ENCODE measurements around the gene GGT6. TPM values are rescaled to one million over a fixed set of nuclear protein-coding genes. Genes with fewer than 3 reads are reported as not detected.

The GGT6 gene
- polyA plus RNA-seq, 1 of the 3 experiments (the other 2 are of a cell fraction), result not detected

- no peaks in the 10 kb centered on the region for H3K9me3 ChIP-seq
- no peak overlapping the region for H3K4me2 ChIP-seq
- H4K20me1 ChIP-seq (ENCODE audit: insufficient read depth), result no peaks in the 10 kb centered on the region
- no peaks in the 10 kb centered on the region for H3K27me3 ChIP-seq (ENCODE audit: insufficient read depth)
- no peak overlapping the region for H3K4me3 ChIP-seq (ENCODE audit: low read depth in 2 of 2, low read length in 1 of 2)
- H2AFZ ChIP-seq (ENCODE audit: low read depth), result no peak overlapping the region
- WGBS (ENCODE audit: low lambda C conversion rate), result 85% methylated on average over 4 of the region's 7 CpGs
- no peaks in the 10 kb centered on the region for H3K9me2 ChIP-seq
- H3K79me2 ChIP-seq (ENCODE audit: insufficient read depth), result no peaks in the 10 kb centered on the region
- H3K9ac ChIP-seq, result no peak overlapping the region
- no peaks in the 10 kb centered on the region for H3F3A ChIP-seq (replicated peaks; ENCODE audit: insufficient read depth)
- H3K27ac ChIP-seq (ENCODE audit: low read depth in 2 of 2, low read length in 1 of 2), result no peak overlapping the region
- no peak for DNase-seq
- no peaks in the 10 kb centered on the region; a peak in 1 of 4 replicates for H3K4me1 ChIP-seq (ENCODE audit: control insufficient read depth in 1 of 2, insufficient read depth in 2 of 2, low read depth in 1 of 2, low read length in 1 of 2)
- CTCF ChIA-PET, result no interaction called here
- H3K36me3 ChIP-seq (replicated peaks in 1 of 2; ENCODE audit: control insufficient read depth in 1 of 2, insufficient read depth in 2 of 2, low read length in 1 of 2), result no peaks in the 10 kb centered on the region
- TF ChIP-seq MEF2A (IDR thresholded peaks at IDR 0.05; ENCODE audit: borderline replicate concordance, low read depth), result no peak
- TF ChIP-seq ZBTB33 (IDR thresholded peaks at IDR 0.05; ENCODE audit: borderline replicate concordance, low read depth), result no peak
- TF ChIP-seq GATA2 (CRISPR knock-in tag; IDR thresholded peaks at IDR 0.05), result no peak
- TF ChIP-seq CHD2 (IDR thresholded peaks at IDR 0.05; ENCODE audit: low read length, partially characterized antibody), result no peak
- TF ChIP-seq USF2 (IDR thresholded peaks at IDR 0.05; ENCODE audit: borderline replicate concordance, low read depth, low read length), result no peak
- no peak for TF ChIP-seq NRF1 (IDR thresholded peaks at IDR 0.05; ENCODE audit: low read depth, low read length)
- no peak for TF ChIP-seq TAF1 (IDR thresholded peaks at IDR 0.05; ENCODE audit: borderline replicate concordance, low read depth, low read length)
- no peak for TF ChIP-seq REST (IDR thresholded peaks at IDR 0.05; ENCODE audit: low read depth, low read length)
- TF ChIP-seq USF1 (IDR thresholded peaks at IDR 0.05; ENCODE audit: borderline replicate concordance, low read depth), result no peak
- no peak for TF ChIP-seq JUND (IDR thresholded peaks at IDR 0.05)
- no peak for TF ChIP-seq PBX3 (IDR thresholded peaks at IDR 0.05)
- TF ChIP-seq MAX (IDR thresholded peaks at IDR 0.05; ENCODE audit: low read depth), result no peak
- TF ChIP-seq RFX5 (IDR thresholded peaks at IDR 0.05; ENCODE audit: low read length), result no peak
- TF ChIP-seq POLR2AphosphoS5 (IDR thresholded peaks at IDR 0.05; ENCODE audit: low read depth, low read length), result no peak
- no peak for TF ChIP-seq RAD21 (IDR thresholded peaks at IDR 0.05; ENCODE audit: low read length)
- no peak for TF ChIP-seq EP300 (IDR thresholded peaks at IDR 0.05; ENCODE audit: borderline replicate concordance in 1 of 2, low read depth in 1 of 2, low read length in 1 of 2)
- TF ChIP-seq CTCF (IDR thresholded peaks at IDR 0.05), result no peak
- TF ChIP-seq YY1 (IDR thresholded peaks at IDR 0.05; ENCODE audit: low read depth), result no peak
- POLR2A ChIA-PET, result no interaction called here
These were observed 46.2 kb downstream of the GGT6 start for GRCh38 chr17:4514206-4514605.

All from SK-N-SH (cell line).